WTC11 (cell line): ENCODE data around the gene DNAAF5. TPM values are rescaled to one million over a fixed set of nuclear protein-coding genes. Genes with fewer than 3 reads are reported as not detected.

ENCODE experiments used
- ATAC-seq: fragments of 200-7000 bp; cut with Tn5 transposase; 2 replicates; pipeline ENCODE4 v1.10.0; 2021; ENCODE audit warnings: mild to moderate bottlenecking, moderate library complexity
- CTCF ChIA-PET: fragments of 300-600 bp; sonication (Branson Sonifier 250); formaldehyde crosslinking; loops from one replicate; lab custom pipeline; 2021; ENCODE audit warnings: antibody characterized with exemption; lab: Charles Lee
- POLR2A ChIA-PET: fragments of 350-600 bp; sonication (Branson Sonifier 250); formaldehyde crosslinking; loops from one replicate; lab custom pipeline; 2021; ENCODE audit warnings: antibody characterized with exemption; lab: Charles Lee
- DNase-seq: peaks from one replicate; pipeline ENCODE4 v3.0.0; 2021; ENCODE audit warnings: low spot score
- H3K27ac Mint-ChIP-seq: 2 replicates; pipeline ENCODE4 v1.8.0; 2021; ENCODE audit warnings: mixed read lengths
- H3K27me3 Mint-ChIP-seq: 2 replicates; pipeline ENCODE4 v1.8.0; 2021; ENCODE audit warnings: low read depth, mild to moderate bottlenecking, moderate library complexity, mixed read lengths
- H3K36me3 Mint-ChIP-seq: 2 replicates; pipeline ENCODE4 v1.8.0; 2021; ENCODE audit warnings: mixed read lengths
- H3K4me1 Mint-ChIP-seq: 2 replicates; pipeline ENCODE4 v1.8.0; 2022; ENCODE audit warnings: mixed read lengths
- H3K4me3 Mint-ChIP-seq: 2 replicates; pipeline ENCODE4 v1.8.0; 2021; ENCODE audit warnings: mild to moderate bottlenecking, moderate library complexity, mixed read lengths
- H3K9me3 Mint-ChIP-seq: 2 replicates; pipeline ENCODE4 v1.8.0; 2021; ENCODE audit warnings: mixed read lengths
- NR1H2 ChIP-seq: sonication (generic); formaldehyde crosslinking; IDR thresholded peaks from 2 replicates; pipeline ENCODE4 v1.9.0; 2021; ENCODE audit warnings: mild to moderate bottlenecking, moderate library complexity, missing genetic modification reagents
- TP53 ChIP-seq: sonication (generic); formaldehyde crosslinking; IDR thresholded peaks from 2 replicates; pipeline ENCODE4 v1.8.1; 2023; ENCODE audit warnings: mild to moderate bottlenecking, missing genetic modification reagents
- ZNF138 ChIP-seq: sonication (generic); formaldehyde crosslinking; conservative IDR thresholded peaks from 2 replicates; pipeline ENCODE4 v1.8.1; 2022; ENCODE audit warnings: mild to moderate bottlenecking, moderate library complexity, missing genetic modification reagents
- ZNF671 ChIP-seq: fragments of 250-450 bp; sonication (Bioruptor Pico); IDR thresholded peaks from 2 replicates; pipeline ENCODE4 v1.8.0; 2021; ENCODE audit warnings: mild to moderate bottlenecking
- total RNA-seq: library from RNA; stranded (reverse); gene quantifications from 3 replicates; pipeline ENCODE4 v1.2.3, GENCODE V29; 2021
- TF ChIP-seq, protein P1 (sequence below): fragments of 200-600 bp; IDR thresholded peaks from 2 replicates; pipeline ENCODE4 v1.8.0; 2022; ENCODE audit warnings: antibody characterized with exemption
- TF ChIP-seq, protein P2 (sequence below): fragments of 250-450 bp; sonication (Bioruptor Pico); IDR thresholded peaks from 2 replicates; pipeline ENCODE4 v1.9.0; 2021; ENCODE audit warnings: mild to moderate bottlenecking
- TF ChIP-seq, protein P3 (sequence below): sonication (generic); formaldehyde crosslinking; IDR thresholded peaks from 2 replicates; pipeline ENCODE4 v1.8.1; 2022; ENCODE audit warnings: mild to moderate bottlenecking, moderate library complexity, missing genetic modification reagents
- TF ChIP-seq, protein P4 (sequence below): sonication (generic); formaldehyde crosslinking; IDR thresholded peaks from 2 replicates; pipeline ENCODE4 v1.8.1; 2023; ENCODE audit warnings: mild to moderate bottlenecking, missing genetic modification reagents
- TF ChIP-seq, protein P5 (sequence below): sonication (generic); formaldehyde crosslinking; IDR thresholded peaks from 2 replicates; pipeline ENCODE4 v1.8.1; 2023; ENCODE audit warnings: mild to moderate bottlenecking, missing genetic modification reagents
- TF ChIP-seq, protein P6 (sequence below): sonication (generic); formaldehyde crosslinking; IDR thresholded peaks from 2 replicates; pipeline ENCODE4 v1.8.1; 2022; ENCODE audit warnings: mild to moderate bottlenecking, missing genetic modification reagents, moderate library complexity, borderline replicate concordance
- TF ChIP-seq, protein P7 (sequence below): fragments of 250-450 bp; sonication (Bioruptor Pico); IDR thresholded peaks from 2 replicates; pipeline ENCODE4 v1.9.0; 2021; ENCODE audit warnings: mild to moderate bottlenecking, borderline replicate concordance
- TF ChIP-seq, protein P8 (sequence below): fragments of 250-450 bp; sonication (Bioruptor Pico); IDR thresholded peaks from 2 replicates; pipeline ENCODE4 v2.1.2; 2022; ENCODE audit warnings: mild to moderate bottlenecking, moderate library complexity
- TF ChIP-seq, protein P9 (sequence below): sonication (generic); formaldehyde crosslinking; IDR thresholded peaks from 2 replicates; pipeline ENCODE4 v1.8.0; 2022; ENCODE audit warnings: mild to moderate bottlenecking, missing genetic modification reagents
- TF ChIP-seq, protein P10 (sequence below): sonication (generic); formaldehyde crosslinking; IDR thresholded peaks from 2 replicates; pipeline ENCODE4 v1.8.0; 2022; ENCODE audit warnings: missing genetic modification reagents

The DNAAF5 gene
- total RNA-seq, 1 experiment from 2014 or later, result 62.2 TPM

DNA sequence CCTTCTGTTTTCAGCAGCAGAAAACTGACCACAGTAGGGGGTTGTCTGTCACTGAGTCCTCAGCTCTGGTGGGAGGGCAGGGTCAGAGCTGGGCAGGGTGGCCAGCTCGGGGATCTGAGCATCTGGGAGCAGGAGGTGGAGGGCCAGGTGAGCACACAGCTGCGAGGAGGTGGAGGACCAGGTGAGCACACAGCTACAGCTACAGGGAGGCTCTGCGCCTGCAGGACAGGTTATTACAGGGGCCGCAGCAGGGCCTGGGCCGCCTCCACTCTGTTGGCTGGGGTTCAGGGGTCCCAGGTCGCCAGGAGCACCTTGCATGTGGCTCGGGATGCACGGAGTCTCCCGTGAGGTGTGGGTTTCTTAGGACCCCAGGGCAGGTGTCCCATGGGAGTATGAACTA, 53.0 kb downstream of the DNAAF5 start:
- Mint-ChIP-seq H3K27me3 (no peaks in the 10 kb centered on the region), H3K4me1 (no peaks in the 10 kb centered on the region), H3K27ac (no peak overlapping the region), H3K36me3 (peaks cover 62% of the 10 kb centered on the region), H3K9me3 (no peaks in the 10 kb centered on the region), H3K4me3 (no peak overlapping the region)
- DNase-seq (no peak), ATAC-seq (no peak)
- ChIA-PET CTCF (interaction anchor here (1.1 kb wide), 1 partner anchor 458 kb away, joined by 3 read pairs; no protein-coding TSS in a partner anchor), POLR2A (no interaction called here)
- TF ChIP-seq, protein P1, sequence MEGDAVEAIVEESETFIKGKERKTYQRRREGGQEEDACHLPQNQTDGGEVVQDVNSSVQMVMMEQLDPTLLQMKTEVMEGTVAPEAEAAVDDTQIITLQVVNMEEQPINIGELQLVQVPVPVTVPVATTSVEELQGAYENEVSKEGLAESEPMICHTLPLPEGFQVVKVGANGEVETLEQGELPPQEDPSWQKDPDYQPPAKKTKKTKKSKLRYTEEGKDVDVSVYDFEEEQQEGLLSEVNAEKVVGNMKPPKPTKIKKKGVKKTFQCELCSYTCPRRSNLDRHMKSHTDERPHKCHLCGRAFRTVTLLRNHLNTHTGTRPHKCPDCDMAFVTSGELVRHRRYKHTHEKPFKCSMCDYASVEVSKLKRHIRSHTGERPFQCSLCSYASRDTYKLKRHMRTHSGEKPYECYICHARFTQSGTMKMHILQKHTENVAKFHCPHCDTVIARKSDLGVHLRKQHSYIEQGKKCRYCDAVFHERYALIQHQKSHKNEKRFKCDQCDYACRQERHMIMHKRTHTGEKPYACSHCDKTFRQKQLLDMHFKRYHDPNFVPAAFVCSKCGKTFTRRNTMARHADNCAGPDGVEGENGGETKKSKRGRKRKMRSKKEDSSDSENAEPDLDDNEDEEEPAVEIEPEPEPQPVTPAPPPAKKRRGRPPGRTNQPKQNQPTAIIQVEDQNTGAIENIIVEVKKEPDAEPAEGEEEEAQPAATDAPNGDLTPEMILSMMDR, result no peak
- TF ChIP-seq, protein P2, sequence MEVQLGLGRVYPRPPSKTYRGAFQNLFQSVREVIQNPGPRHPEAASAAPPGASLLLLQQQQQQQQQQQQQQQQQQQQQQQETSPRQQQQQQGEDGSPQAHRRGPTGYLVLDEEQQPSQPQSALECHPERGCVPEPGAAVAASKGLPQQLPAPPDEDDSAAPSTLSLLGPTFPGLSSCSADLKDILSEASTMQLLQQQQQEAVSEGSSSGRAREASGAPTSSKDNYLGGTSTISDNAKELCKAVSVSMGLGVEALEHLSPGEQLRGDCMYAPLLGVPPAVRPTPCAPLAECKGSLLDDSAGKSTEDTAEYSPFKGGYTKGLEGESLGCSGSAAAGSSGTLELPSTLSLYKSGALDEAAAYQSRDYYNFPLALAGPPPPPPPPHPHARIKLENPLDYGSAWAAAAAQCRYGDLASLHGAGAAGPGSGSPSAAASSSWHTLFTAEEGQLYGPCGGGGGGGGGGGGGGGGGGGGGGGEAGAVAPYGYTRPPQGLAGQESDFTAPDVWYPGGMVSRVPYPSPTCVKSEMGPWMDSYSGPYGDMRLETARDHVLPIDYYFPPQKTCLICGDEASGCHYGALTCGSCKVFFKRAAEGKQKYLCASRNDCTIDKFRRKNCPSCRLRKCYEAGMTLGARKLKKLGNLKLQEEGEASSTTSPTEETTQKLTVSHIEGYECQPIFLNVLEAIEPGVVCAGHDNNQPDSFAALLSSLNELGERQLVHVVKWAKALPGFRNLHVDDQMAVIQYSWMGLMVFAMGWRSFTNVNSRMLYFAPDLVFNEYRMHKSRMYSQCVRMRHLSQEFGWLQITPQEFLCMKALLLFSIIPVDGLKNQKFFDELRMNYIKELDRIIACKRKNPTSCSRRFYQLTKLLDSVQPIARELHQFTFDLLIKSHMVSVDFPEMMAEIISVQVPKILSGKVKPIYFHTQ (CRISPR knock-in tag), result no peak
- TF ChIP-seq, protein P3, sequence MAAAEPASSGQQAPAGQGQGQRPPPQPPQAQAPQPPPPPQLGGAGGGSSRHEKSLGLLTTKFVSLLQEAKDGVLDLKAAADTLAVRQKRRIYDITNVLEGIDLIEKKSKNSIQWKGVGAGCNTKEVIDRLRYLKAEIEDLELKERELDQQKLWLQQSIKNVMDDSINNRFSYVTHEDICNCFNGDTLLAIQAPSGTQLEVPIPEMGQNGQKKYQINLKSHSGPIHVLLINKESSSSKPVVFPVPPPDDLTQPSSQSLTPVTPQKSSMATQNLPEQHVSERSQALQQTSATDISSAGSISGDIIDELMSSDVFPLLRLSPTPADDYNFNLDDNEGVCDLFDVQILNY (CRISPR knock-in tag), result no peak
- no peak for TF ChIP-seq TP53 (CRISPR knock-in tag)
- no peak for TF ChIP-seq NR1H2 (CRISPR knock-in tag)
- TF ChIP-seq, protein P4, sequence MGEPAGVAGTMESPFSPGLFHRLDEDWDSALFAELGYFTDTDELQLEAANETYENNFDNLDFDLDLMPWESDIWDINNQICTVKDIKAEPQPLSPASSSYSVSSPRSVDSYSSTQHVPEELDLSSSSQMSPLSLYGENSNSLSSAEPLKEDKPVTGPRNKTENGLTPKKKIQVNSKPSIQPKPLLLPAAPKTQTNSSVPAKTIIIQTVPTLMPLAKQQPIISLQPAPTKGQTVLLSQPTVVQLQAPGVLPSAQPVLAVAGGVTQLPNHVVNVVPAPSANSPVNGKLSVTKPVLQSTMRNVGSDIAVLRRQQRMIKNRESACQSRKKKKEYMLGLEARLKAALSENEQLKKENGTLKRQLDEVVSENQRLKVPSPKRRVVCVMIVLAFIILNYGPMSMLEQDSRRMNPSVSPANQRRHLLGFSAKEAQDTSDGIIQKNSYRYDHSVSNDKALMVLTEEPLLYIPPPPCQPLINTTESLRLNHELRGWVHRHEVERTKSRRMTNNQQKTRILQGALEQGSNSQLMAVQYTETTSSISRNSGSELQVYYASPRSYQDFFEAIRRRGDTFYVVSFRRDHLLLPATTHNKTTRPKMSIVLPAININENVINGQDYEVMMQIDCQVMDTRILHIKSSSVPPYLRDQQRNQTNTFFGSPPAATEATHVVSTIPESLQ, result no peak
- TF ChIP-seq, protein P5, sequence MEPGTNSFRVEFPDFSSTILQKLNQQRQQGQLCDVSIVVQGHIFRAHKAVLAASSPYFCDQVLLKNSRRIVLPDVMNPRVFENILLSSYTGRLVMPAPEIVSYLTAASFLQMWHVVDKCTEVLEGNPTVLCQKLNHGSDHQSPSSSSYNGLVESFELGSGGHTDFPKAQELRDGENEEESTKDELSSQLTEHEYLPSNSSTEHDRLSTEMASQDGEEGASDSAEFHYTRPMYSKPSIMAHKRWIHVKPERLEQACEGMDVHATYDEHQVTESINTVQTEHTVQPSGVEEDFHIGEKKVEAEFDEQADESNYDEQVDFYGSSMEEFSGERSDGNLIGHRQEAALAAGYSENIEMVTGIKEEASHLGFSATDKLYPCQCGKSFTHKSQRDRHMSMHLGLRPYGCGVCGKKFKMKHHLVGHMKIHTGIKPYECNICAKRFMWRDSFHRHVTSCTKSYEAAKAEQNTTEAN (CRISPR knock-in tag), result no peak
- TF ChIP-seq, protein P6, sequence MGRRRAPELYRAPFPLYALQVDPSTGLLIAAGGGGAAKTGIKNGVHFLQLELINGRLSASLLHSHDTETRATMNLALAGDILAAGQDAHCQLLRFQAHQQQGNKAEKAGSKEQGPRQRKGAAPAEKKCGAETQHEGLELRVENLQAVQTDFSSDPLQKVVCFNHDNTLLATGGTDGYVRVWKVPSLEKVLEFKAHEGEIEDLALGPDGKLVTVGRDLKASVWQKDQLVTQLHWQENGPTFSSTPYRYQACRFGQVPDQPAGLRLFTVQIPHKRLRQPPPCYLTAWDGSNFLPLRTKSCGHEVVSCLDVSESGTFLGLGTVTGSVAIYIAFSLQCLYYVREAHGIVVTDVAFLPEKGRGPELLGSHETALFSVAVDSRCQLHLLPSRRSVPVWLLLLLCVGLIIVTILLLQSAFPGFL (CRISPR knock-in tag), result no peak
- TF ChIP-seq ZNF138 (CRISPR knock-in tag), result no peak
- TF ChIP-seq, protein P7, sequence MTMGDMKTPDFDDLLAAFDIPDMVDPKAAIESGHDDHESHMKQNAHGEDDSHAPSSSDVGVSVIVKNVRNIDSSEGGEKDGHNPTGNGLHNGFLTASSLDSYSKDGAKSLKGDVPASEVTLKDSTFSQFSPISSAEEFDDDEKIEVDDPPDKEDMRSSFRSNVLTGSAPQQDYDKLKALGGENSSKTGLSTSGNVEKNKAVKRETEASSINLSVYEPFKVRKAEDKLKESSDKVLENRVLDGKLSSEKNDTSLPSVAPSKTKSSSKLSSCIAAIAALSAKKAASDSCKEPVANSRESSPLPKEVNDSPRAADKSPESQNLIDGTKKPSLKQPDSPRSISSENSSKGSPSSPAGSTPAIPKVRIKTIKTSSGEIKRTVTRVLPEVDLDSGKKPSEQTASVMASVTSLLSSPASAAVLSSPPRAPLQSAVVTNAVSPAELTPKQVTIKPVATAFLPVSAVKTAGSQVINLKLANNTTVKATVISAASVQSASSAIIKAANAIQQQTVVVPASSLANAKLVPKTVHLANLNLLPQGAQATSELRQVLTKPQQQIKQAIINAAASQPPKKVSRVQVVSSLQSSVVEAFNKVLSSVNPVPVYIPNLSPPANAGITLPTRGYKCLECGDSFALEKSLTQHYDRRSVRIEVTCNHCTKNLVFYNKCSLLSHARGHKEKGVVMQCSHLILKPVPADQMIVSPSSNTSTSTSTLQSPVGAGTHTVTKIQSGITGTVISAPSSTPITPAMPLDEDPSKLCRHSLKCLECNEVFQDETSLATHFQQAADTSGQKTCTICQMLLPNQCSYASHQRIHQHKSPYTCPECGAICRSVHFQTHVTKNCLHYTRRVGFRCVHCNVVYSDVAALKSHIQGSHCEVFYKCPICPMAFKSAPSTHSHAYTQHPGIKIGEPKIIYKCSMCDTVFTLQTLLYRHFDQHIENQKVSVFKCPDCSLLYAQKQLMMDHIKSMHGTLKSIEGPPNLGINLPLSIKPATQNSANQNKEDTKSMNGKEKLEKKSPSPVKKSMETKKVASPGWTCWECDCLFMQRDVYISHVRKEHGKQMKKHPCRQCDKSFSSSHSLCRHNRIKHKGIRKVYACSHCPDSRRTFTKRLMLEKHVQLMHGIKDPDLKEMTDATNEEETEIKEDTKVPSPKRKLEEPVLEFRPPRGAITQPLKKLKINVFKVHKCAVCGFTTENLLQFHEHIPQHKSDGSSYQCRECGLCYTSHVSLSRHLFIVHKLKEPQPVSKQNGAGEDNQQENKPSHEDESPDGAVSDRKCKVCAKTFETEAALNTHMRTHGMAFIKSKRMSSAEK (CRISPR knock-in tag), result no peak
- TF ChIP-seq ZNF671 (CRISPR knock-in tag), result no peak
- TF ChIP-seq, protein P8, sequence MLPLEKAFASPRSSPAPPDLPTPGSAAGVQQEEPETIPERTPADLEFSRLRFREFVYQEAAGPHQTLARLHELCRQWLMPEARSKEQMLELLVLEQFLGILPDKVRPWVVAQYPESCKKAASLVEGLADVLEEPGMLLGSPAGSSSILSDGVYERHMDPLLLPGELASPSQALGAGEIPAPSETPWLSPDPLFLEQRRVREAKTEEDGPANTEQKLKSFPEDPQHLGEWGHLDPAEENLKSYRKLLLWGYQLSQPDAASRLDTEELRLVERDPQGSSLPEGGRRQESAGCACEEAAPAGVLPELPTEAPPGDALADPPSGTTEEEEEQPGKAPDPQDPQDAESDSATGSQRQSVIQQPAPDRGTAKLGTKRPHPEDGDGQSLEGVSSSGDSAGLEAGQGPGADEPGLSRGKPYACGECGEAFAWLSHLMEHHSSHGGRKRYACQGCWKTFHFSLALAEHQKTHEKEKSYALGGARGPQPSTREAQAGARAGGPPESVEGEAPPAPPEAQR (CRISPR knock-in tag), result no peak
- TF ChIP-seq, protein P9, sequence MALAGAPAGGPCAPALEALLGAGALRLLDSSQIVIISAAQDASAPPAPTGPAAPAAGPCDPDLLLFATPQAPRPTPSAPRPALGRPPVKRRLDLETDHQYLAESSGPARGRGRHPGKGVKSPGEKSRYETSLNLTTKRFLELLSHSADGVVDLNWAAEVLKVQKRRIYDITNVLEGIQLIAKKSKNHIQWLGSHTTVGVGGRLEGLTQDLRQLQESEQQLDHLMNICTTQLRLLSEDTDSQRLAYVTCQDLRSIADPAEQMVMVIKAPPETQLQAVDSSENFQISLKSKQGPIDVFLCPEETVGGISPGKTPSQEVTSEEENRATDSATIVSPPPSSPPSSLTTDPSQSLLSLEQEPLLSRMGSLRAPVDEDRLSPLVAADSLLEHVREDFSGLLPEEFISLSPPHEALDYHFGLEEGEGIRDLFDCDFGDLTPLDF (CRISPR knock-in tag), result no peak
- TF ChIP-seq, protein P10, sequence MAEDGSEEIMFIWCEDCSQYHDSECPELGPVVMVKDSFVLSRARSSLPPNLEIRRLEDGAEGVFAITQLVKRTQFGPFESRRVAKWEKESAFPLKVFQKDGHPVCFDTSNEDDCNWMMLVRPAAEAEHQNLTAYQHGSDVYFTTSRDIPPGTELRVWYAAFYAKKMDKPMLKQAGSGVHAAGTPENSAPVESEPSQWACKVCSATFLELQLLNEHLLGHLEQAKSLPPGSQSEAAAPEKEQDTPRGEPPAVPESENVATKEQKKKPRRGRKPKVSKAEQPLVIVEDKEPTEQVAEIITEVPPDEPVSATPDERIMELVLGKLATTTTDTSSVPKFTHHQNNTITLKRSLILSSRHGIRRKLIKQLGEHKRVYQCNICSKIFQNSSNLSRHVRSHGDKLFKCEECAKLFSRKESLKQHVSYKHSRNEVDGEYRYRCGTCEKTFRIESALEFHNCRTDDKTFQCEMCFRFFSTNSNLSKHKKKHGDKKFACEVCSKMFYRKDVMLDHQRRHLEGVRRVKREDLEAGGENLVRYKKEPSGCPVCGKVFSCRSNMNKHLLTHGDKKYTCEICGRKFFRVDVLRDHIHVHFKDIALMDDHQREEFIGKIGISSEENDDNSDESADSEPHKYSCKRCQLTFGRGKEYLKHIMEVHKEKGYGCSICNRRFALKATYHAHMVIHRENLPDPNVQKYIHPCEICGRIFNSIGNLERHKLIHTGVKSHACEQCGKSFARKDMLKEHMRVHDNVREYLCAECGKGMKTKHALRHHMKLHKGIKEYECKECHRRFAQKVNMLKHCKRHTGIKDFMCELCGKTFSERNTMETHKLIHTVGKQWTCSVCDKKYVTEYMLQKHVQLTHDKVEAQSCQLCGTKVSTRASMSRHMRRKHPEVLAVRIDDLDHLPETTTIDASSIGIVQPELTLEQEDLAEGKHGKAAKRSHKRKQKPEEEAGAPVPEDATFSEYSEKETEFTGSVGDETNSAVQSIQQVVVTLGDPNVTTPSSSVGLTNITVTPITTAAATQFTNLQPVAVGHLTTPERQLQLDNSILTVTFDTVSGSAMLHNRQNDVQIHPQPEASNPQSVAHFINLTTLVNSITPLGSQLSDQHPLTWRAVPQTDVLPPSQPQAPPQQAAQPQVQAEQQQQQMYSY, result no peak
